RWPE2 (cell line): ENCODE results near the gene CACNA1D.

Experiments
- ATAC-seq: fragments of 200-7000 bp; cut with Tn5 transposase; 3 replicates; pipeline ENCODE4 v1.9.1; 2021; ENCODE audit warnings: low read depth
- DNase-seq: peaks from one replicate; pipeline ENCODE4 v3.0.0-alpha.2; 2020; ENCODE audit warnings: low spot score
- H3K27ac ChIP-seq: fragments of 450-650 bp; 2 replicates; pipeline ENCODE4 v1.5.1; 2017; ENCODE audit warnings: mild to moderate bottlenecking; ENCODE audit not compliant: poor library complexity, severe bottlenecking
- H3K27me3 ChIP-seq: fragments of 250-450 bp; sonication (Bioruptor Pico); 2 replicates; pipeline ENCODE4 v1.5.1; 2021; ENCODE audit warnings: mild to moderate bottlenecking, moderate library complexity; ENCODE audit not compliant: insufficient read depth, poor library complexity, severe bottlenecking
- H3K36me3 ChIP-seq: fragments of 250-450 bp; sonication (Bioruptor Pico); 2 replicates; pipeline ENCODE4 v1.5.1; 2020; ENCODE audit warnings: low read depth, mild to moderate bottlenecking, moderate library complexity
- H3K4me1 ChIP-seq: fragments of 250-450 bp; sonication (Bioruptor Pico); 2 replicates; pipeline ENCODE4 v1.5.1; 2021; ENCODE audit warnings: mild to moderate bottlenecking, moderate library complexity; ENCODE audit not compliant: insufficient read depth, poor library complexity, severe bottlenecking
- H3K4me3 ChIP-seq: fragments of 250-450 bp; sonication (Bioruptor Pico); 2 replicates; pipeline ENCODE4 v1.5.1; 2021; ENCODE audit warnings: mild to moderate bottlenecking, moderate library complexity; ENCODE audit not compliant: severe bottlenecking
- H3K9me3 ChIP-seq: fragments of 250-450 bp; sonication (Bioruptor Pico); 2 replicates; pipeline ENCODE4 v1.5.1; 2021; ENCODE audit warnings: mild to moderate bottlenecking, moderate library complexity; ENCODE audit not compliant: severe bottlenecking
- TF ChIP-seq, protein P1 (sequence below): fragments of 450-650 bp; IDR thresholded peaks from one replicate; pipeline ENCODE4 v1.5.1; 2017; ENCODE audit warnings: mild to moderate bottlenecking, moderate library complexity; ENCODE audit not compliant: poor library complexity, severe bottlenecking

The CACNA1D gene

DNA sequence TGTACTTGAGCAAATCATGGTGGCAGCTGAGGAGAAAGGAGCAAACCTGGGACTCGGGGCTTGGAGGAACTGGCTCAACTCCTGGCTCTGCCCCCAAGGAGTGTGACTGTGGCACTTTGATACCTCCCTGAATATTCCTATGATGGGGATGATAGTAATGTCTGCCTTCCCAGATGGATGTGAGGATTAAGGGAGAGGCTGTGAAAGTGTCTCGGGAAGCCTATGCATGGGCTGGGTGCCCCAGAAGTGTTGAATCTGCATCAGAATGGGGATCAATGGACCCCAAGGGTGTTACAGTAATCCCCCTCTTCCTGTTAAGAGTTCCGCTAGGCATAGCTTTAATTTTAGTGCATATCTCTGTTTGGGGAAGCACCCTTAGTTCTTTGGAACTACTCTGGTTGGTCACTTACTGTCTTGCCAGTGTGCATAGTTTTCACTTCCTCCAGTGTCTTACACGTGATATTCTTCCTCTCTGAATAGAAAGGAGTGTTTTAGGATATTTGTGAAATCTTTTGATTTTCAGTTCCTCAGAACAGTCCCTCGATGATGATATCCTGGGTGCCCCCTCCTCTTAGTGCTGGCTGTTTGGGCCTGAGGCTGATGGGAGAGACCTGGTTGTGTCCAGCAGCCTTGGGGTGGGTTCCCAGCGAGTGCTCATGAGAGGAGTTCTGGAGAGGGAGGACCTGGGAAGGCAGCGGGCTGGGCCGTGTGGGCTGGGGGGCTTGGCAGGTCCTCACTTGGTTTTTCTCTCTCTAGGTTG is 254.3 kb downstream of the CACNA1D start:
- no peak overlapping the region for H3K27ac ChIP-seq
- H3K4me1 ChIP-seq: no peaks in the 10 kb centered on the region
- no peaks in the 10 kb centered on the region for H3K36me3 ChIP-seq
- no peak for DNase-seq
- no peak overlapping the region for H3K4me3 ChIP-seq
- no peaks in the 10 kb centered on the region for H3K9me3 ChIP-seq
- TF ChIP-seq, protein P1, sequence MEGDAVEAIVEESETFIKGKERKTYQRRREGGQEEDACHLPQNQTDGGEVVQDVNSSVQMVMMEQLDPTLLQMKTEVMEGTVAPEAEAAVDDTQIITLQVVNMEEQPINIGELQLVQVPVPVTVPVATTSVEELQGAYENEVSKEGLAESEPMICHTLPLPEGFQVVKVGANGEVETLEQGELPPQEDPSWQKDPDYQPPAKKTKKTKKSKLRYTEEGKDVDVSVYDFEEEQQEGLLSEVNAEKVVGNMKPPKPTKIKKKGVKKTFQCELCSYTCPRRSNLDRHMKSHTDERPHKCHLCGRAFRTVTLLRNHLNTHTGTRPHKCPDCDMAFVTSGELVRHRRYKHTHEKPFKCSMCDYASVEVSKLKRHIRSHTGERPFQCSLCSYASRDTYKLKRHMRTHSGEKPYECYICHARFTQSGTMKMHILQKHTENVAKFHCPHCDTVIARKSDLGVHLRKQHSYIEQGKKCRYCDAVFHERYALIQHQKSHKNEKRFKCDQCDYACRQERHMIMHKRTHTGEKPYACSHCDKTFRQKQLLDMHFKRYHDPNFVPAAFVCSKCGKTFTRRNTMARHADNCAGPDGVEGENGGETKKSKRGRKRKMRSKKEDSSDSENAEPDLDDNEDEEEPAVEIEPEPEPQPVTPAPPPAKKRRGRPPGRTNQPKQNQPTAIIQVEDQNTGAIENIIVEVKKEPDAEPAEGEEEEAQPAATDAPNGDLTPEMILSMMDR: no peak
- no peak for ATAC-seq
- no peaks in the 10 kb centered on the region for H3K27me3 ChIP-seq

DNA sequence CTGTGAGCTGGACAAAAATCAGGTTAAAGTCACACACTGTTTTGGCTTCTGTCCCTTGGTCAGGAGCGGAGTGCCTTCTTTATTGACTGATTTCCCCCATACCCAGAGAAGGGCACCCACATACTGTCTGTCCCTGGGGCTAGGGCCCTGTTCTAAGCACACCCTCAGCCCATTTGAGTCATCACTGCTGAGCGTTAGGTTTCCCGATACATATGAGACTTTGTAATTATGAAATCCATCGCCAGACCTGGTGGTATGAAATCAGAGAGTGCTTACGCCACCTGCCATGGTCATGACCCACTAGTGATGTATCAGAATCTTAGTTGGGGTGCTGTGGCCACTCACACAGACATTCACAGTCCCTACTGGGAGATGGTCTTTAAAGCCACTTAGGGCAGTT is 255.0 kb downstream of the CACNA1D start:
- no peaks in the 10 kb centered on the region for H3K4me1 ChIP-seq
- ATAC-seq: no peak
- no peak overlapping the region for H3K4me3 ChIP-seq
- no peaks in the 10 kb centered on the region for H3K27me3 ChIP-seq
- no peak for DNase-seq
- H3K27ac ChIP-seq: no peak overlapping the region
- H3K9me3 ChIP-seq: no peaks in the 10 kb centered on the region
- no peaks in the 10 kb centered on the region for H3K36me3 ChIP-seq
- TF ChIP-seq, protein P1: no peak

DNA sequence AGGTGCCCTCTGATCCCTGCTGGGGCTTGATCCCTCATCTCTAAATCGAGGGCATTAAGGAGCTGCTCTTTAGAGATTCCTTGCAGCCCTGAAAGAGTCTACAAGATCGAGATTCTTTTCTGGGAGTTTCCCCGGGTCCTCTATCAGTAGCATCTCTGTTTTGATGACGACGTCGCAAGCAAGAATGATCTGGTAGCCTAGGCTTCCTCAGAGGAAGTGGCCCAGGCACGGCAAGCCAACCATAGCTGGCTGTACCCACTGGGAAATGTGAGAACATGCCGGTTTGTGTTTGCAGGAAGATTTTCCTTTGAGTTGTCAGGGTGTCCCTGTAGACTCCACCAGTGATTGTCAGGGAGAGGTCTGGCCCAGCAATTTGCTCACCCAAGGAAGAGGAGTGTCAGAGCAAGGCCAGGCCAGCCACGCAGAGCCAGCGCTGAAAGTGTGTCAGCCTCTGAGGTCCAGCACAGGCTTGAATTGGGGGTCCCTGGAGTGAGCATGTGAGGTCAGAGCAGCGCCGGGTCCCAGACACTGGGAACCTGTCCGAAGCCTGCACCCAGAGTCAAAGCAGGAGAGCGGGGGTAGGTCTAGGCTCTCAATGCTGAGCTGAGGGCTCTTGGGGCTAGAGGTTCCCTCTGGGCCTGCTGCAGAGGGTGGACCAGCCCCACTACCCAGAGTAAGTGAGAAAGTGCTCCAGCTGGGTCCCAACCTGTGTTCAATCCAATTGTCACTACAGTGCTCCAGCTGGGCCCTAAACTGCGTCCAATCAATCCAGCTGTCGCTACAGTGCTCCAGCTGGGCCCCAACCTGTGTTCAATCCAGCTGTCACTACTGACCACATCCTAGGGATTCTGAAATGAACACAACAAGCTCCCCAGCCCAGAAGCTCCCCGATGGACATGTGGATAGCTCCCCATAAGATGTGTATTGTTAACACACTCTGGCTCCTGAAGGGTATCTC is 256.1 kb downstream of the CACNA1D start:
- ATAC-seq (no peak), DNase-seq (no peak)
- no peak overlapping the region for H3K27ac ChIP-seq
- TF ChIP-seq, protein P1: no peak
- H3K4me3 ChIP-seq: no peak overlapping the region
- no peaks in the 10 kb centered on the region for H3K27me3 ChIP-seq
- no peaks in the 10 kb centered on the region for H3K36me3 ChIP-seq
- no peaks in the 10 kb centered on the region for H3K4me1 ChIP-seq
- H3K9me3 ChIP-seq: no peaks in the 10 kb centered on the region

DNA sequence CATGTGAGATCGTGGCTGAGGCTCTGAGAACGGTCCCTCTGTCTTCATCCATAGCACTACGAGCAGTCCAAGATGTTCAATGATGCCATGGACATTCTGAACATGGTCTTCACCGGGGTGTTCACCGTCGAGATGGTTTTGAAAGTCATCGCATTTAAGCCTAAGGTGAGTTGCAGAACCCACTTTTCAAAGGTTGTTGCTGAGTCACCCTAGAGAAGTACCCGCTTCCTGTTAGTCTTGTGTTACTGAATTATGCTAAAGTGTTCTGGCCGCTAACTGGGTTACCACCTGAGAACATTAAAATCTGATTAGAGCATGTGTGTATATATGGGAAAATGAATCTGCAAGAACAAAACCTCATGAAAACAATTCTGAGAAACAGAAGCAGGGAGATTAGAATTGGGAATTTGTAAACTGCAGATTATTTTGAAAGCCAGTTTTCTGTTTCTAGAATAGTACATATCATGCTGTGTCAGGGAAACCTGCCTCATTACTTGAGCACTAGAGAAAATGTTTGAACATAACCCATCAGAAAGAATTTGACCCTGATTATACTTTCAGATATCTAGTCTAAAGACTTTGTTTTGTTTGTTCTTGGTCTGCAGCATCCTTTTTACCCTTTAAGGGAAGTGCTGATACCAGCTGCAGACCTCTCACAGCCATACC is 259.2 kb downstream of the CACNA1D start:
- Histone ChIP-seq H3K27ac (no peak overlapping the region), H3K9me3 (no peaks in the 10 kb centered on the region), H3K4me1 (no peaks in the 10 kb centered on the region), H3K27me3 (no peaks in the 10 kb centered on the region), H3K36me3 (no peaks in the 10 kb centered on the region), H3K4me3 (no peak overlapping the region)
- no peak for DNase-seq
- TF ChIP-seq, protein P1: no peak
- ATAC-seq: no peak
